SK-N-DZ (cell line): Measurements from ENCODE around the gene EFHD1.
"Not testable (repeated sequence)": the region's sequence is repeated elsewhere in the genome, so short reads cannot be mapped to it uniquely, and the experiment has no call there.

Source experiments
- DNase-seq: peaks from one replicate; pipeline ENCODE4 v3.0.0-alpha.2; 2015; ENCODE audit warnings: low spot score

The EFHD1 gene

GRCh38 chr2:232647261-232647660, 13.9 kb downstream of the EFHD1 start:
- no peak for DNase-seq

- DNase-seq, result no peak
These were observed 15.6 kb downstream of the EFHD1 start for GRCh38 chr2:232649033-232649432.

GRCh38 chr2:232652505-232652851, 19.1 kb downstream of the EFHD1 start:
- DNase-seq, result no peak

GRCh38 chr2:232653441-232653840, 20.0 kb downstream of the EFHD1 start:
- no peak for DNase-seq

- DNase-seq, result no peak
These were observed 22.0 kb downstream of the EFHD1 start for GRCh38 chr2:232655392-232655791.

- DNase-seq, result no peak
These were observed 24.9 kb downstream of the EFHD1 start for GRCh38 chr2:232658217-232658785.

GRCh38 chr2:232659359-232659758, 26.0 kb downstream of the EFHD1 start:
- no peak for DNase-seq

GRCh38 chr2:232662486-232663260, 29.3 kb downstream of the EFHD1 start:
- no peak for DNase-seq

GRCh38 chr2:232666051-232666805, 32.8 kb downstream of the EFHD1 start:
- DNase-seq, result no peak

GRCh38 chr2:232667989-232668583, 34.7 kb downstream of the EFHD1 start:
- DNase-seq, result peak; percentile 21

GRCh38 chr2:232668805-232669444, 35.5 kb downstream of the EFHD1 start:
- peak; percentile 60 for DNase-seq

- DNase-seq, result no peak
These were observed 39.2 kb downstream of the EFHD1 start for GRCh38 chr2:232672588-232672987.

- DNase-seq, result no peak
These were observed 41.1 kb downstream of the EFHD1 start for GRCh38 chr2:232674491-232674890.

GRCh38 chr2:232675381-232675780, 42.0 kb downstream of the EFHD1 start:
- no peak for DNase-seq

- no peak for DNase-seq
These were observed 46.6 kb downstream of the EFHD1 start for GRCh38 chr2:232680006-232680405.

GRCh38 chr2:232681527-232681926, 48.1 kb downstream of the EFHD1 start:
- DNase-seq, result no peak

- DNase-seq, result no peak
These were observed 50.0 kb downstream of the EFHD1 start for GRCh38 chr2:232683368-232683767.

- not testable (repeated sequence) for DNase-seq
These were observed 52.0 kb downstream of the EFHD1 start for GRCh38 chr2:232685391-232685790.

GRCh38 chr2:232687382-232688160, 54.2 kb downstream of the EFHD1 start:
- no peak for DNase-seq

- DNase-seq, result no peak
These were observed 54.8 kb downstream of the EFHD1 start for GRCh38 chr2:232688201-232688600.
